GM12865 (cell line): Measurements from ENCODE around the gene ZBTB16.

Source experiments
- DNase-seq: peaks from one replicate; pipeline ENCODE4 v3.0.0; 2010; ENCODE audit warnings: low read depth
- H3K4me3 ChIP-seq: 2 replicates; pipeline ENCODE4 v1.5.1; 2011; ENCODE audit warnings: mild to moderate bottlenecking, low read depth, low read length, control low read depth
- CTCF ChIP-seq: IDR thresholded peaks from 2 replicates; pipeline ENCODE4 v1.5.1; 2011; ENCODE audit warnings: low read length, control low read depth, low read depth, inconsistent platforms; ENCODE audit not compliant: insufficient read depth; ENCODE audit errors: missing control alignments

The ZBTB16 gene

GRCh38 chr11:114057605-114058004, 1.9 kb upstream of the ZBTB16 start:
- TF ChIP-seq CTCF = no peak
- H3K4me3 ChIP-seq = no peak overlapping the region
- DNase-seq = no peak

- H3K4me3 ChIP-seq = no peak overlapping the region
- DNase-seq = no peak
- no peak for TF ChIP-seq CTCF
Measured at GRCh38 chr11:114058026-114058706, 1.3 kb upstream of the ZBTB16 start.

GRCh38 chr11:114058871-114059277, 637 bp upstream of the ZBTB16 start:
- TF ChIP-seq CTCF = no peak
- H3K4me3 ChIP-seq = no peak overlapping the region
- no peak for DNase-seq

- no peak overlapping the region for H3K4me3 ChIP-seq
- no peak for DNase-seq
- TF ChIP-seq CTCF = no peak
Measured at GRCh38 chr11:114059984-114060391, 477 bp downstream of the ZBTB16 start.

- DNase-seq = no peak
- TF ChIP-seq CTCF = no peak
- no peak overlapping the region for H3K4me3 ChIP-seq
Measured at GRCh38 chr11:114060392-114061047, 1.0 kb downstream of the ZBTB16 start.

- no peak for TF ChIP-seq CTCF
- no peak for DNase-seq
- H3K4me3 ChIP-seq = no peak overlapping the region
Measured at GRCh38 chr11:114061048-114061680, 1.7 kb downstream of the ZBTB16 start.

GRCh38 chr11:114061681-114062049, 2.2 kb downstream of the ZBTB16 start:
- DNase-seq = no peak
- no peak overlapping the region for H3K4me3 ChIP-seq
- no peak for TF ChIP-seq CTCF
